ENCODE measurements around the gene POLR2F. TPM values are rescaled to one million over a fixed set of nuclear protein-coding genes. Genes with fewer than 3 reads are reported as not detected.

The POLR2F gene
- total RNA-seq, 1 experiment from 2014 or later = 162 TPM

GRCh38 chr22:37970864-37971263 is 17.4 kb downstream of the POLR2F start:
- Histone ChIP-seq H3K9me3 (ENCODE audit: low read depth, low read length, poor library complexity, severe bottlenecking) (no peaks in the 10 kb centered on the region), H3K27ac (ENCODE audit: low read depth, low read length, poor library complexity, severe bottlenecking) (no peak overlapping the region), H3K4me3 (ENCODE audit: low read depth, low read length, poor library complexity, severe bottlenecking) (no peak overlapping the region), H3K27me3 (replicated peaks; ENCODE audit: insufficient read depth, low read depth, low read length, poor library complexity) (no peaks in the 10 kb centered on the region), H3K36me3 (ENCODE audit: insufficient read depth, low read length, poor library complexity, severe bottlenecking) (peaks cover 13% of the 10 kb centered on the region), H3K4me1 (ENCODE audit: insufficient read depth, low read length, poor library complexity, severe bottlenecking) (peaks cover 10% of the 10 kb centered on the region)
- no peak for TF ChIP-seq EZH2 (IDR thresholded peaks at IDR 0.05; ENCODE audit: borderline replicate concordance, low read depth, low read length, poor library complexity, severe bottlenecking)
- TF ChIP-seq, protein P1, sequence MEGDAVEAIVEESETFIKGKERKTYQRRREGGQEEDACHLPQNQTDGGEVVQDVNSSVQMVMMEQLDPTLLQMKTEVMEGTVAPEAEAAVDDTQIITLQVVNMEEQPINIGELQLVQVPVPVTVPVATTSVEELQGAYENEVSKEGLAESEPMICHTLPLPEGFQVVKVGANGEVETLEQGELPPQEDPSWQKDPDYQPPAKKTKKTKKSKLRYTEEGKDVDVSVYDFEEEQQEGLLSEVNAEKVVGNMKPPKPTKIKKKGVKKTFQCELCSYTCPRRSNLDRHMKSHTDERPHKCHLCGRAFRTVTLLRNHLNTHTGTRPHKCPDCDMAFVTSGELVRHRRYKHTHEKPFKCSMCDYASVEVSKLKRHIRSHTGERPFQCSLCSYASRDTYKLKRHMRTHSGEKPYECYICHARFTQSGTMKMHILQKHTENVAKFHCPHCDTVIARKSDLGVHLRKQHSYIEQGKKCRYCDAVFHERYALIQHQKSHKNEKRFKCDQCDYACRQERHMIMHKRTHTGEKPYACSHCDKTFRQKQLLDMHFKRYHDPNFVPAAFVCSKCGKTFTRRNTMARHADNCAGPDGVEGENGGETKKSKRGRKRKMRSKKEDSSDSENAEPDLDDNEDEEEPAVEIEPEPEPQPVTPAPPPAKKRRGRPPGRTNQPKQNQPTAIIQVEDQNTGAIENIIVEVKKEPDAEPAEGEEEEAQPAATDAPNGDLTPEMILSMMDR (conservative IDR thresholded peaks at IDR 0.05; ENCODE audit: low read depth, low read length) = no peak
- no TSS peak for BruUV-seq (replicated peaks)
- POLR2A ChIA-PET (ENCODE audit: low non-redundant PET) = interaction anchor here (1.0 kb wide), 1 partner anchor 313 kb away, joined by 3 read pairs; no protein-coding TSS in a partner anchor
- intact Hi-C loops (cut with micrococcal nuclease; ENCODE audit: unreplicated experiment) = no loop called here
- CTCF ChIA-PET = interaction anchor here (0.6 kb wide), 1 partner anchor 77 kb away, joined by 12 read pairs; no protein-coding TSS in a partner anchor
- DNase-seq (ENCODE audit: low spot score) = no peak

- no peak overlapping the region for H3K4me3 ChIP-seq (ENCODE audit: low read depth, low read length, poor library complexity, severe bottlenecking)
- POLR2A ChIA-PET (ENCODE audit: low non-redundant PET) = interaction anchor here (0.6 to 1.0 kb wide), 2 partner anchors 15 to 314 kb away, joined by 3 read pairs; no protein-coding TSS in a partner anchor
These were observed 18.3 kb downstream of the POLR2F start for GRCh38 chr22:37971475-37972434.

DNA sequence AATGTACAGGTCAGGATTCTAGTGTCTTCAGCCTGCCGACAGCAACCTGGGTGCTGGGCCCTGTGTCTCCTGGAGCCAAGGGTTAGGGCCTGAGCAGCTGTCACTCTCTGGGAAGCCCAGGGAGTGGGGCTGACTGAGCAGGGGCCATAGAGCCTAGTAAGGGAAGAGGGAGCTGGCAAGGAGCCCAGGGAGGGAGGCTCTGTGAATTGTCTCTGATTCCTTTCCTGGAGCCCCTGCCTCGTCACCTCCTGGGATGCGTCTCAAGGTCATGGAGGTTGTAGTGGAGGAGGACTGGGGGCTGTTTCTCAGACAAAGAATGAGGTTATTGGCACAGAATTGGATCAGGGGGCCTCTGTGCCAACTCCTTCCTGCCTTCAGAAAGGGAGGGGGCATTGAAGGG is 19.0 kb downstream of the POLR2F start:
- CTCF ChIA-PET = no interaction called here
- no peak for TF ChIP-seq EZH2 (IDR thresholded peaks at IDR 0.05; ENCODE audit: borderline replicate concordance, low read depth, low read length, poor library complexity, severe bottlenecking)
- TF ChIP-seq, protein P1 (conservative IDR thresholded peaks at IDR 0.05; ENCODE audit: low read depth, low read length) = no peak
- Histone ChIP-seq H3K4me1 (ENCODE audit: insufficient read depth, low read length, poor library complexity, severe bottlenecking) (peaks cover 10% of the 10 kb centered on the region), H3K27ac (ENCODE audit: low read depth, low read length, poor library complexity, severe bottlenecking) (no peak overlapping the region), H3K27me3 (replicated peaks; ENCODE audit: insufficient read depth, low read depth, low read length, poor library complexity) (no peaks in the 10 kb centered on the region), H3K4me3 (ENCODE audit: low read depth, low read length, poor library complexity, severe bottlenecking) (no peak overlapping the region), H3K9me3 (ENCODE audit: low read depth, low read length, poor library complexity, severe bottlenecking) (no peaks in the 10 kb centered on the region), H3K36me3 (ENCODE audit: insufficient read depth, low read length, poor library complexity, severe bottlenecking) (peaks cover 5% of the 10 kb centered on the region)
- BruUV-seq (replicated peaks) = no TSS peak
- intact Hi-C loops (cut with micrococcal nuclease; ENCODE audit: unreplicated experiment) = no loop called here
- peak; percentile 52 for DNase-seq (ENCODE audit: low spot score)
- POLR2A ChIA-PET (ENCODE audit: low non-redundant PET) = no interaction called here

More at GRCh38 chr22:37971475-37972434, 18.3 kb downstream of the POLR2F start:
- Histone ChIP-seq H3K27ac (ENCODE audit: low read depth, low read length, poor library complexity, severe bottlenecking) (no peak overlapping the region), H3K9me3 (ENCODE audit: low read depth, low read length, poor library complexity, severe bottlenecking) (no peaks in the 10 kb centered on the region), H3K4me1 (ENCODE audit: insufficient read depth, low read length, poor library complexity, severe bottlenecking) (peaks cover 10% of the 10 kb centered on the region), H3K36me3 (ENCODE audit: insufficient read depth, low read length, poor library complexity, severe bottlenecking) (peaks cover 13% of the 10 kb centered on the region), H3K27me3 (replicated peaks; ENCODE audit: insufficient read depth, low read depth, low read length, poor library complexity) (no peaks in the 10 kb centered on the region)
- BruUV-seq (replicated peaks) = no TSS peak
- peak; percentile 23 for DNase-seq (ENCODE audit: low spot score)
- intact Hi-C loops (cut with micrococcal nuclease; ENCODE audit: unreplicated experiment) = no loop called here
- CTCF ChIA-PET = no interaction called here
- TF ChIP-seq EZH2 (IDR thresholded peaks at IDR 0.05; ENCODE audit: borderline replicate concordance, low read depth, low read length, poor library complexity, severe bottlenecking) = no peak
- TF ChIP-seq, protein P1 (conservative IDR thresholded peaks at IDR 0.05; ENCODE audit: low read depth, low read length) = no peak
